Measurements from ENCODE around the gene EIF4A2.

- no peak for TF ChIP-seq ZNF331 (CRISPR knock-in tag; IDR thresholded peaks at IDR 0.05)
- peak; percentile 80 for TF ChIP-seq ZSCAN29 (CRISPR knock-in tag; conservative IDR thresholded peaks at IDR 0.05)
- peak; percentile 84 for TF ChIP-seq ZC3H13 (CRISPR knock-in tag; IDR thresholded peaks at IDR 0.05)
- no peak for TF ChIP-seq ZNF644 (CRISPR knock-in tag; IDR thresholded peaks at IDR 0.05; ENCODE audit: low read depth)
- no peak for TF ChIP-seq ZNF784 (CRISPR knock-in tag; IDR thresholded peaks at IDR 0.05; ENCODE audit: borderline replicate concordance)
- peak; percentile 52; the same call in 1 of the 2 replicates for TF ChIP-seq CBX5 (CRISPR knock-in tag; IDR thresholded peaks at IDR 0.05; ENCODE audit: borderline replicate concordance)
- TF ChIP-seq NBN (conservative IDR thresholded peaks at IDR 0.05): no peak
- no peak for TF ChIP-seq ZNF326 (CRISPR knock-in tag; IDR thresholded peaks at IDR 0.05; ENCODE audit: borderline replicate concordance)
- peak; percentile 20; the same call in 1 of the 2 replicates for TF ChIP-seq BRD4 (CRISPR knock-in tag; IDR thresholded peaks at IDR 0.05)
- TF ChIP-seq ZNF589 (CRISPR knock-in tag; conservative IDR thresholded peaks at IDR 0.05): peak; percentile 54; the same call in 1 of the 2 replicates
- TF ChIP-seq EP300 (IDR thresholded peaks at IDR 0.05; ENCODE audit: low read depth in 2 of 2, low read length in 2 of 2): no peak; a peak in 1 of 4 replicates
- no peak for TF ChIP-seq EP300 (CRISPR knock-in tag; IDR thresholded peaks at IDR 0.05; ENCODE audit: borderline replicate concordance)
- no peak for TF ChIP-seq CEBPG (CRISPR knock-in tag; IDR thresholded peaks at IDR 0.05)
Measured at GRCh38 chr3:186783058-186783730, at the start of gene EIF4A2.
